Stimulated activated CD8-positive, alpha-beta memory T cell treated with anti-CD3 and anti-CD28 coated beads, Interleukin-15, amount 100 ng/mL, for 4 hours (primary cell): ENCODE measurements around the gene OOSP2.
"Not testable (repeated sequence)": the region's sequence is repeated elsewhere in the genome, so short reads cannot be mapped to it uniquely, and the experiment has no call there.

ENCODE experiments used
- DNase-seq, 2 donors: peaks; one replicate each; pipeline ENCODE4 v3.0.0-alpha.2; 2020; ENCODE audit warnings: low read depth in 2 of 2

OOSP2 gene

GRCh38 chr11:60040109-60040508 lies at the start of gene OOSP2:
OOSP2 (plus strand) TSS chr11:60040409; CDS start chr11:60040460, 51 bp downstream.
- no peak for DNase-seq

GRCh38 chr11:59990421-59990820 lies 49.8 kb upstream of the OOSP2 start:
- DNase-seq, result no peak

GRCh38 chr11:59992425-59992824 lies 47.8 kb upstream of the OOSP2 start:
- no peak for DNase-seq

GRCh38 chr11:59997800-59998199 lies 42.4 kb upstream of the OOSP2 start:
- no peak for DNase-seq

GRCh38 chr11:59999691-60000090 lies 40.5 kb upstream of the OOSP2 start:
- no peak for DNase-seq

- DNase-seq, result no peak
These were observed 36.5 kb upstream of the OOSP2 start for GRCh38 chr11:60003729-60004128.

- no peak for DNase-seq
These were observed 34.8 kb upstream of the OOSP2 start for GRCh38 chr11:60005360-60005759.

GRCh38 chr11:60016881-60017280 lies 23.3 kb upstream of the OOSP2 start, which contains the start of gene OOSP4B:
OOSP4B (plus strand) TSS chr11:60017181.
- no peak for DNase-seq

- DNase-seq, result no peak
These were observed 22.2 kb upstream of the OOSP2 start for GRCh38 chr11:60018058-60018457.

GRCh38 chr11:60020376-60020775 lies 19.8 kb upstream of the OOSP2 start:
- DNase-seq, result not testable (repeated sequence)

GRCh38 chr11:60029015-60029632 lies 11.1 kb upstream of the OOSP2 start:
- DNase-seq, result no peak

GRCh38 chr11:60050422-60050821 lies 10.2 kb downstream of the OOSP2 start:
- DNase-seq, result not testable (repeated sequence)

GRCh38 chr11:60050839-60051238 lies 10.6 kb downstream of the OOSP2 start:
- not testable (repeated sequence) for DNase-seq

GRCh38 chr11:60056349-60056969 lies 16.2 kb downstream of the OOSP2 start, which contains the start of gene MS4A3:
MS4A3 (plus strand) TSS chr11:60056665; CDS start chr11:60061161, 4,496 bp downstream.
- DNase-seq, result no peak

GRCh38 chr11:60059052-60059451 lies 18.8 kb downstream of the OOSP2 start:
- DNase-seq, result no peak

GRCh38 chr11:60059521-60060240 lies 19.5 kb downstream of the OOSP2 start:
- no peak for DNase-seq

- no peak for DNase-seq
These were observed 23.9 kb downstream of the OOSP2 start for GRCh38 chr11:60064111-60064510.

- no peak for DNase-seq
These were observed 25.6 kb downstream of the OOSP2 start for GRCh38 chr11:60065801-60066200.

- no peak for DNase-seq
These were observed 29.2 kb downstream of the OOSP2 start for GRCh38 chr11:60069450-60069849.

GRCh38 chr11:60071644-60072043 lies 31.4 kb downstream of the OOSP2 start:
- not testable (repeated sequence) for DNase-seq

- no peak for DNase-seq
These were observed 37.1 kb downstream of the OOSP2 start for GRCh38 chr11:60077216-60077817.

GRCh38 chr11:60077981-60078380 lies 37.8 kb downstream of the OOSP2 start:
- DNase-seq, result no peak
